ENCODE results near the gene TRMT1. TPM values are rescaled to one million over a fixed set of nuclear protein-coding genes. Genes with fewer than 3 reads are reported as not detected.

TRMT1 gene
- total and polyA plus RNA-seq, 2 of the 8 experiments (the other 6 are each of a cell fraction or from before 2014, with no cell fraction given): 77.4 to 99.3 TPM

- peak; percentile 46 for TF ChIP-seq CHD7 (IDR thresholded peaks at IDR 0.05; ENCODE audit: insufficient replicate concordance, low read length)
- no peak for TF ChIP-seq SIX5 (IDR thresholded peaks at IDR 0.05; ENCODE audit: low read depth, low read length)
- no peak for TF ChIP-seq SP2 (IDR thresholded peaks at IDR 0.05; ENCODE audit: low read length)
- TF ChIP-seq JUN (IDR thresholded peaks at IDR 0.05; ENCODE audit: low read depth, low read length): 0 out of 2 replicates have a peak, but pooled peaks have one; percentile 6
- TF ChIP-seq PHF8 (conservative IDR thresholded peaks at IDR 0.05; ENCODE audit: low read depth, low read length): 0 out of 2 replicates have a peak, but pooled peaks have one; percentile 29
- TF ChIP-seq CREB1 (IDR thresholded peaks at IDR 0.05): no peak
- TF ChIP-seq, protein P1, sequence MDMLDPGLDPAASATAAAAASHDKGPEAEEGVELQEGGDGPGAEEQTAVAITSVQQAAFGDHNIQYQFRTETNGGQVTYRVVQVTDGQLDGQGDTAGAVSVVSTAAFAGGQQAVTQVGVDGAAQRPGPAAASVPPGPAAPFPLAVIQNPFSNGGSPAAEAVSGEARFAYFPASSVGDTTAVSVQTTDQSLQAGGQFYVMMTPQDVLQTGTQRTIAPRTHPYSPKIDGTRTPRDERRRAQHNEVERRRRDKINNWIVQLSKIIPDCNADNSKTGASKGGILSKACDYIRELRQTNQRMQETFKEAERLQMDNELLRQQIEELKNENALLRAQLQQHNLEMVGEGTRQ (IDR thresholded peaks at IDR 0.05; ENCODE audit: low read length): no peak
- TF ChIP-seq, protein P2, sequence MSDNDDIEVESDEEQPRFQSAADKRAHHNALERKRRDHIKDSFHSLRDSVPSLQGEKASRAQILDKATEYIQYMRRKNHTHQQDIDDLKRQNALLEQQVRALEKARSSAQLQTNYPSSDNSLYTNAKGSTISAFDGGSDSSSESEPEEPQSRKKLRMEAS (IDR thresholded peaks at IDR 0.05): peak; percentile 46; the same call in 1 of the 2 replicates
- TF ChIP-seq ZNF274 (IDR thresholded peaks at IDR 0.05; ENCODE audit: borderline replicate concordance, extremely low read depth, low read length): no peak
These were observed 35.9 kb upstream of the TRMT1 start (continued) for GRCh38 chr19:13152356-13152973.

All from H1 (cell line).